Measurements from ENCODE around the gene ZNF385B.

The ZNF385B gene

DNA sequence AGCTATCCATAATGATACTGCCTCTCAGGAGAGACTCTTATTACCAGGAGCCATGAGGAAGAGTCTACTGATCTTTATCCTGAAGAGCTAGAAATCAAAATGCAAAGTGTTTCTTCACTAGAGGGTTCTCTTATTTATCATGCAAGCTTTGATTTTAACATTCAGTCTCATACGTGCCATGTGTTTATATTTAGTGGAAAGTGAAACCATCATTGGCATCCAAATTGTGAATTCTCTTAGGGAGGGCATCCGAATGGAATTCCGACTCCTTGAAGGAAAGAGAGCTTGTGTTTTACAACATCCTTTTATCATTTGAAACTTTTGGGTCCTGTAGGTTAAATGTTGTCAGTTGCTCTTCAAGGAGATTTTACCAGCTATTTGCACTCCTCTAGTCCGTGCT is 426.4 kb downstream of the ZNF385B start:
- Histone ChIP-seq H3K27ac (ENCODE audit: low read length) (no peak overlapping the region), H3K4me1 (ENCODE audit: low read length) (no peaks in the 10 kb centered on the region), H2AFZ (ENCODE audit: low read length) (no peak overlapping the region), H3K27me3 (replicated peaks; ENCODE audit: insufficient read depth, low read length) (no peaks in the 10 kb centered on the region), H3K9me3 (replicated peaks; ENCODE audit: insufficient read depth, low read length) (no peaks in the 10 kb centered on the region), H3F3A (ENCODE audit: insufficient read depth, low read length) (no peaks in the 10 kb centered on the region), H3K9me2 (replicated peaks; ENCODE audit: insufficient read depth, low read length) (no peaks in the 10 kb centered on the region), H3K4me3 (ENCODE audit: low read length) (no peak overlapping the region), H3K79me2 (ENCODE audit: low read length) (no peaks in the 10 kb centered on the region), H3K36me3 (replicated peaks; ENCODE audit: insufficient read depth, low read length) (no peaks in the 10 kb centered on the region), H3K9ac (ENCODE audit: low read length) (no peak overlapping the region), H3K4me2 (ENCODE audit: low read depth, low read length) (no peak overlapping the region), H4K20me1 (ENCODE audit: insufficient read depth, low read length) (no peaks in the 10 kb centered on the region)
- TF ChIP-seq EZH2phosphoT487 (IDR thresholded peaks at IDR 0.05; ENCODE audit: low read length): no peak
- DNase-seq: no peak

DNA sequence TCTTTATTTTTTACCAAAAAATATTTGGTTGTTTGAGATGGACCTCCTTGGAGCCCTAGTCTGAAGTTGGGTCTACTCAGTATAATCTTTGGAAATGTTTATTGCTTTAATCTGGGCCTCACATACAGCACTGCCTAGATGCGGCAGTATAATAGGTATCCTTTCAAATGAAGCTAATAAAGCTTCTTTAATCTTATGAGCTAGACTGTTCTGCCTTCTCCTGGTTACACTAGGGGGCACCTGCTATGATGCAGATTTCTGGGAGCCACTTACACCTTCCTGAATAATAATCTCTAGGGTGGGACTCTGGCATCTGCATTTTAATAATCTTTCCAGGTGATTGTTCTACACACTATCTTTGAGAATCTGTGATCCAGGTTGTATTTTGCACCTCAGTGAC is 427.1 kb downstream of the ZNF385B start:
- Histone ChIP-seq H3K4me1 (ENCODE audit: low read length) (no peaks in the 10 kb centered on the region), H3K9me2 (replicated peaks; ENCODE audit: insufficient read depth, low read length) (no peaks in the 10 kb centered on the region), H3K4me2 (ENCODE audit: low read depth, low read length) (no peak overlapping the region), H3K27me3 (replicated peaks; ENCODE audit: insufficient read depth, low read length) (no peaks in the 10 kb centered on the region), H3K9ac (ENCODE audit: low read length) (no peak overlapping the region), H3F3A (ENCODE audit: insufficient read depth, low read length) (no peaks in the 10 kb centered on the region), H3K9me3 (replicated peaks; ENCODE audit: insufficient read depth, low read length) (no peaks in the 10 kb centered on the region), H3K27ac (ENCODE audit: low read length) (no peak overlapping the region), H3K4me3 (ENCODE audit: low read length) (no peak overlapping the region), H2AFZ (ENCODE audit: low read length) (no peak overlapping the region), H4K20me1 (ENCODE audit: insufficient read depth, low read length) (no peaks in the 10 kb centered on the region), H3K79me2 (ENCODE audit: low read length) (no peaks in the 10 kb centered on the region), H3K36me3 (replicated peaks; ENCODE audit: insufficient read depth, low read length) (no peaks in the 10 kb centered on the region)
- TF ChIP-seq EZH2 (optimal IDR thresholded peaks at IDR 0.05; ENCODE audit: low read depth, low read length) (no peak), EZH2phosphoT487 (IDR thresholded peaks at IDR 0.05; ENCODE audit: low read length) (no peak)
- TF ChIP-seq, protein P1, sequence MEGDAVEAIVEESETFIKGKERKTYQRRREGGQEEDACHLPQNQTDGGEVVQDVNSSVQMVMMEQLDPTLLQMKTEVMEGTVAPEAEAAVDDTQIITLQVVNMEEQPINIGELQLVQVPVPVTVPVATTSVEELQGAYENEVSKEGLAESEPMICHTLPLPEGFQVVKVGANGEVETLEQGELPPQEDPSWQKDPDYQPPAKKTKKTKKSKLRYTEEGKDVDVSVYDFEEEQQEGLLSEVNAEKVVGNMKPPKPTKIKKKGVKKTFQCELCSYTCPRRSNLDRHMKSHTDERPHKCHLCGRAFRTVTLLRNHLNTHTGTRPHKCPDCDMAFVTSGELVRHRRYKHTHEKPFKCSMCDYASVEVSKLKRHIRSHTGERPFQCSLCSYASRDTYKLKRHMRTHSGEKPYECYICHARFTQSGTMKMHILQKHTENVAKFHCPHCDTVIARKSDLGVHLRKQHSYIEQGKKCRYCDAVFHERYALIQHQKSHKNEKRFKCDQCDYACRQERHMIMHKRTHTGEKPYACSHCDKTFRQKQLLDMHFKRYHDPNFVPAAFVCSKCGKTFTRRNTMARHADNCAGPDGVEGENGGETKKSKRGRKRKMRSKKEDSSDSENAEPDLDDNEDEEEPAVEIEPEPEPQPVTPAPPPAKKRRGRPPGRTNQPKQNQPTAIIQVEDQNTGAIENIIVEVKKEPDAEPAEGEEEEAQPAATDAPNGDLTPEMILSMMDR (IDR thresholded peaks at IDR 0.05; ENCODE audit: low read length): no peak
- no peak for DNase-seq

- Histone ChIP-seq H3F3A (ENCODE audit: insufficient read depth, low read length) (no peaks in the 10 kb centered on the region), H3K9me3 (replicated peaks; ENCODE audit: insufficient read depth, low read length) (no peaks in the 10 kb centered on the region), H3K4me1 (ENCODE audit: low read length) (no peaks in the 10 kb centered on the region)
Observed at GRCh38 chr2:179432751-179433150, 428.7 kb downstream of the ZNF385B start.

GRCh38 chr2:179429597-179429996 is 431.8 kb downstream of the ZNF385B start:
- Histone ChIP-seq H3K4me3 (ENCODE audit: low read length) (no peak overlapping the region), H3K9me2 (replicated peaks; ENCODE audit: insufficient read depth, low read length) (no peaks in the 10 kb centered on the region), H4K20me1 (ENCODE audit: insufficient read depth, low read length) (no peaks in the 10 kb centered on the region), H3K4me1 (ENCODE audit: low read length) (peaks cover 6% of the 10 kb centered on the region; the same call in 1 of the 2 replicates), H3K79me2 (ENCODE audit: low read length) (no peaks in the 10 kb centered on the region), H3K27me3 (replicated peaks; ENCODE audit: insufficient read depth, low read length) (no peaks in the 10 kb centered on the region), H3K4me2 (ENCODE audit: low read depth, low read length) (no peak overlapping the region), H3K9ac (ENCODE audit: low read length) (no peak overlapping the region), H3K36me3 (replicated peaks; ENCODE audit: insufficient read depth, low read length) (no peaks in the 10 kb centered on the region), H2AFZ (ENCODE audit: low read length) (no peak overlapping the region), H3K9me3 (replicated peaks; ENCODE audit: insufficient read depth, low read length) (no peaks in the 10 kb centered on the region), H3K27ac (ENCODE audit: low read length) (no peak overlapping the region), H3F3A (ENCODE audit: insufficient read depth, low read length) (no peaks in the 10 kb centered on the region)
- TF ChIP-seq EZH2 (optimal IDR thresholded peaks at IDR 0.05; ENCODE audit: low read depth, low read length): no peak
- TF ChIP-seq, protein P1 (IDR thresholded peaks at IDR 0.05; ENCODE audit: low read length): no peak
- DNase-seq: no peak

More at GRCh38 chr2:179432751-179433150, 428.7 kb downstream of the ZNF385B start:
- Histone ChIP-seq H3K79me2 (ENCODE audit: low read length) (no peaks in the 10 kb centered on the region), H4K20me1 (ENCODE audit: insufficient read depth, low read length) (no peaks in the 10 kb centered on the region), H3K9me2 (replicated peaks; ENCODE audit: insufficient read depth, low read length) (no peaks in the 10 kb centered on the region), H3K4me2 (ENCODE audit: low read depth, low read length) (no peak overlapping the region), H3K27ac (ENCODE audit: low read length) (no peak overlapping the region), H3K27me3 (replicated peaks; ENCODE audit: insufficient read depth, low read length) (no peaks in the 10 kb centered on the region), H3K4me3 (ENCODE audit: low read length) (no peak overlapping the region), H3K9ac (ENCODE audit: low read length) (no peak overlapping the region), H3K36me3 (replicated peaks; ENCODE audit: insufficient read depth, low read length) (no peaks in the 10 kb centered on the region), H2AFZ (ENCODE audit: low read length) (no peak overlapping the region)
- TF ChIP-seq EZH2phosphoT487 (IDR thresholded peaks at IDR 0.05; ENCODE audit: low read length): no peak
- TF ChIP-seq, protein P1 (IDR thresholded peaks at IDR 0.05; ENCODE audit: low read length): no peak
- TF ChIP-seq EZH2 (optimal IDR thresholded peaks at IDR 0.05; ENCODE audit: low read depth, low read length): no peak
- no peak for DNase-seq

Measured in MM.1S (cell line).